ENCODE results near the gene RWDD4.
A peak's percentile ranks its signal among the peaks of the same experiment; 100 is the strongest.

The RWDD4 gene

DNA sequence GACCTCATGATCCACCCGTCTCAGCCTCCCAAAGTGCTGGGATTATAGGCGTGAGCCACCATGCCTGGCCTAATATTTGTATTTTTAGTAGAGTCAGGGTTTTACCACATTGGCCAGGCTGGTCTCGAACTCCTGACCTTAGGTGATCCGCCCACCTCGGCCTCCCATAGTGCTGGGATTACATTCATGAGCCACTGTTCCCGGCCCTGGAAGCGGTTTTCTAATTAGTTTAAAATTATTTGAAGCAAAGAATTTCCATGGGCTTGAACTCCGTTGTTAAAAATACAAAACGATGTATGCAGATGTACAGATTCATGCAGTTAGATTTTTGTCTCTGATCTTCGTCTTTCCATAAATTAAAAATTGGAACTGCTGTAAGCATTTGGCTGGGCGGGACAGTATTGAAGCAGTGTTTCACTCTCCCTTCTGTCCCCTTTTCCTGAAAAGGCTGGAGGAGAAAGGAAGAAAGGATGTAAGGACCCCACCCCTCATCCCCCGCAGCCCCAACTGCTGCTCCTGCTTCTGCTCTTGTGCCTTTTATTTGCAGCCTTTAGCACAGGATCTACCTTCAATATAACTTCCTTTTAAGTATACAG, 12.1 kb upstream of the RWDD4 start:
- no peak overlapping the region for H3K4me3 ChIP-seq (ENCODE audit: low read length)
- no peaks in the 10 kb centered on the region for H3K9me3 ChIP-seq (ENCODE audit: insufficient read depth, low read depth, low read length)
- no peaks in the 10 kb centered on the region for H3K27me3 ChIP-seq (ENCODE audit: insufficient read depth, low read length)
- no peak overlapping the region for H3K27ac ChIP-seq (ENCODE audit: low read depth, low read length)
- H3K36me3 ChIP-seq (ENCODE audit: insufficient read depth, low read length): peaks cover 76% of the 10 kb centered on the region
- H3K4me1 ChIP-seq (ENCODE audit: insufficient read depth, low read length): no peaks in the 10 kb centered on the region
- 94% methylated on average over 12 of the region's 12 CpGs for WGBS
- H3K9ac ChIP-seq (ENCODE audit: low read depth, low read length): no peak overlapping the region

- Histone ChIP-seq H3K36me3 (ENCODE audit: insufficient read depth, low read length) (peaks cover 78% of the 10 kb centered on the region), H3K4me3 (ENCODE audit: low read length) (no peak overlapping the region), H3K9me3 (ENCODE audit: insufficient read depth, low read depth, low read length) (no peaks in the 10 kb centered on the region), H3K27ac (ENCODE audit: low read depth, low read length) (no peak overlapping the region), H3K4me1 (ENCODE audit: insufficient read depth, low read length) (no peaks in the 10 kb centered on the region), H3K27me3 (ENCODE audit: insufficient read depth, low read length) (no peaks in the 10 kb centered on the region), H3K9ac (ENCODE audit: low read depth, low read length) (no peak overlapping the region)
- 89% methylated on average over 3 of the region's 3 CpGs for WGBS
Measured at GRCh38 chr4:183670251-183670650, 11.3 kb upstream of the RWDD4 start.

GRCh38 chr4:183666088-183666487, 7.1 kb upstream of the RWDD4 start:
- H3K36me3 ChIP-seq (ENCODE audit: insufficient read depth, low read length): peaks cover 67% of the 10 kb centered on the region
- H3K4me3 ChIP-seq (ENCODE audit: low read length): no peak overlapping the region
- no peaks in the 10 kb centered on the region for H3K9me3 ChIP-seq (ENCODE audit: insufficient read depth, low read depth, low read length)
- H3K4me1 ChIP-seq (ENCODE audit: insufficient read depth, low read length): no peaks in the 10 kb centered on the region
- H3K27ac ChIP-seq (ENCODE audit: low read depth, low read length): no peak overlapping the region
- 85% methylated on average over 1 of the region's 1 CpG for WGBS
- H3K9ac ChIP-seq (ENCODE audit: low read depth, low read length): 0 out of 2 replicates have a peak overlapping the region, but pooled peaks have one; percentile 14
- H3K27me3 ChIP-seq (ENCODE audit: insufficient read depth, low read length): no peaks in the 10 kb centered on the region

DNA sequence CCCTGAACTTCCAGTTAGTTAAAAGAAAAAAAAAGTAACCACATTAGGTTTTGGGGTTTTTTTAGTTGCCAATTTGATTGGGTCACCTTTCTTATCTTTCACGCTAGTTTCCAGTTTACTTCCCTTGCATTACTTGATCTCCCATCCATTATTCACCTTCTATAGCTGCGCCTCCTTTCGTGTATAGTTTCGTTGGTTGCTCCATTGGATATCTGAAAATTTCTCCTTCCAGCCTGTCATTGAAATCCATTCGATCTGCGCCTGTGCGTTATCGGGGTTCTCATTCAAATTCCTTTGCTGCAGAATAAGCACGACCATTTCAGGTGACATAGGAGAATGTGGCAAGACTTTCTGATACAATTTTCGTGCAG, 872 bp upstream of the RWDD4 start:
- peaks cover 16% of the 10 kb centered on the region for H3K36me3 ChIP-seq (ENCODE audit: insufficient read depth, low read length)
- H3K27ac ChIP-seq (ENCODE audit: low read depth, low read length): no peak overlapping the region
- H3K4me1 ChIP-seq (ENCODE audit: insufficient read depth, low read length): peaks cover 13% of the 10 kb centered on the region; the same call in 1 of the 2 replicates
- peak overlapping the region; percentile 90 for H3K4me3 ChIP-seq (ENCODE audit: low read length)
- no peaks in the 10 kb centered on the region for H3K27me3 ChIP-seq (ENCODE audit: insufficient read depth, low read length)
- WGBS: 22% methylated on average over 10 of the region's 10 CpGs
- H3K9me3 ChIP-seq (ENCODE audit: insufficient read depth, low read depth, low read length): no peaks in the 10 kb centered on the region
- H3K9ac ChIP-seq (ENCODE audit: low read depth, low read length): peak overlapping the region; percentile 84

DNA sequence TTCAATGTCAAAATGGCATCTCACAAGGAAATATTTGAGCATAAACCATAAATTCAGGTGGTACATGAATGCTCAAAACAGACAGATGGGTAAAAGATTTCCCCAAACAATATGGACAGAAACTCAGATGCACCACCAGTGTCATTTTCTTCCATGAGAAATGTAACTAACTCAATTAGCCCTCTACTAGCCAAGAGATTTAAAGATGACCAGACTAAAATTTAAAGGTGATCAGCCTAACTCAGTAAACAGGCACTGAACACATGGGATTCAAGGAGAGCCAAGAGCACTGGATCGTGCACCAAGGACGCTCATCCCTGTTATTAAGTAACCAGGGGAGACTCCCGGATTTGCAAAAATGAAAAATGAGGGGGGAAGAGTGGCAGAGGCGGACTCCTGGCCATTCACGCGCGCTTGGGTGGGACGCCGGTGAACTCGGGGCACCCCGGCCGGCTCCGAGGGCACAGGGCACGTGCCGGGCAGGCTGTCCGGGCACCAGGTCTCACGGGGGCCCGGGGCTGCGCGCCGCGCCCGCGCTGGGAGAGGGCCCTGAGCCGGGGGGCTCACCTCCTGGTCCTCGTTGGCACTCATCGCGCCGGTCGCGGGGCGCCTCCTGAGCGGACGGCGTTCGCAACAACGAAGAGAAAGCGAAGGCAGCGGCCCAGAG, 490 bp downstream of the RWDD4 start:
- 3% methylated on average over 25 of the region's 39 CpGs for WGBS
- H3K27ac ChIP-seq (ENCODE audit: low read depth, low read length): peak overlapping the region; percentile 17; the same call in 1 of the 2 replicates

DNA sequence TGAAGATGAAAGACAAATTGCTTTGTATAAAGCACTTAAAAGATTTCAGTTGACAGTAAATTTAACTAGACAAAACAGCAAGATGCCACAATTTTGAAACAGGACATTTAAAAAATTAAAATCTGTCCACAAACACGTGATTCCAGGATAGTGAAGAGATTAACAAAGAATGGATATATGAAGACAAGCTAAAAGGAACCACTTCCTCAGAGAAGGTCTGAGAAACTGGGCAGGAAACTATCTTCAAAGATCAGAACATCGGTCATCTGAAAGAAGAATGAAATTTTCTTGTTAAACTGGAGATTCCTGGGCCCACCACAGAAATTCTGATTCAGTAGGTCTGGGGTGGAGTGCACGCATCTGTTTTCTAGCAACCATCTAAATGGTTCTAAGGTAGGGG, 1.4 kb downstream of the RWDD4 start:
- Histone ChIP-seq H3K4me1 (ENCODE audit: insufficient read depth, low read length) (peaks cover 13% of the 10 kb centered on the region; the same call in 1 of the 2 replicates), H3K36me3 (ENCODE audit: insufficient read depth, low read length) (peaks cover 21% of the 10 kb centered on the region), H3K9ac (ENCODE audit: low read depth, low read length) (peak overlapping the region; percentile 84; the same call in 1 of the 2 replicates), H3K9me3 (ENCODE audit: insufficient read depth, low read depth, low read length) (no peaks in the 10 kb centered on the region), H3K4me3 (ENCODE audit: low read length) (peak overlapping the region; percentile 90), H3K27ac (ENCODE audit: low read depth, low read length) (no peak overlapping the region), H3K27me3 (ENCODE audit: insufficient read depth, low read length) (no peaks in the 10 kb centered on the region)
- WGBS: 96% methylated on average over 3 of the region's 3 CpGs

More for the DNA sequence above, 490 bp downstream of the RWDD4 start:
- Histone ChIP-seq H3K4me1 (ENCODE audit: insufficient read depth, low read length) (peaks cover 13% of the 10 kb centered on the region; the same call in 1 of the 2 replicates), H3K36me3 (ENCODE audit: insufficient read depth, low read length) (peaks cover 13% of the 10 kb centered on the region), H3K27me3 (ENCODE audit: insufficient read depth, low read length) (no peaks in the 10 kb centered on the region), H3K9ac (ENCODE audit: low read depth, low read length) (peak overlapping the region; percentile 84), H3K9me3 (ENCODE audit: insufficient read depth, low read depth, low read length) (no peaks in the 10 kb centered on the region), H3K4me3 (ENCODE audit: low read length) (peak overlapping the region; percentile 90)

DNA sequence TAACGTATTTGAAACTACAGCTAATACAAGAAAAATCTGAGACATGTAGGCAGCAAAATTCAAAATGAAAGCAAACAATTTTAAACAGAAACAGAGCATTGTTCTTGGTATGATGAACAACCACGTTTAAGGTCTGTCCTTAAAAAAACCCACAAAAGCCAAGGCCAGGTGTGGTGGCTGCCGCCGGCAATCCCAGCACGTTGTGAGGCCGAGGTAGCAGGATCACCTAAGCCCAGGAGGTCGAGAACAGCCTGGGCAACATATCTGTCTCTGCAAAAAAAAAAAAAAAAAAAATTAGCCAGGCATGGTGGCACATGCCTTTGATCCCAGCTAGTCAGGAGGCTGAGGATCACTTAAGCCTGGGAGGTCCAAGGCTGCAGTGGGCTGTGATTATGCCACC, 13.7 kb downstream of the RWDD4 start:
- Histone ChIP-seq H3K27me3 (ENCODE audit: insufficient read depth, low read length) (no peaks in the 10 kb centered on the region), H3K27ac (ENCODE audit: low read depth, low read length) (no peak overlapping the region)

DNA sequence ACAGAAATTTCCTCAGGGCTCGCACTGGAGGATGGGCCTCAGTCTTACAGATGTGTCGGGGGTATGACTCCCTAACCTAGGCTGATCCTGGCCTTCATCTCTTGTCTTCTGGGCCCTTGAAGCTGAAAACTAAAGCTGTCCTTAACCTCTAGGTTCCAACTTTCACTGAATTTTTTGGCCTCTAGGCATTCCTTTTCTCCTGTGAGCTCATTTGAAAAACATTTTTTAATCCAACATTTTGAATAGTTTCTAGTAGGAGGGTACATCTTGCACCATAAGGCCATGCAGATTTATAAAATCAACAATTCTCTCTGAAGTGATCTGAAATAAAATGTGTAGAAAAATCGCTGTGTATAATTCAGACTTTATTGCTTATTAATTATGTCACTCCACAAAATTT, 19.7 kb downstream of the RWDD4 start:
- Histone ChIP-seq H3K27ac (ENCODE audit: low read depth, low read length) (no peak overlapping the region), H3K4me1 (ENCODE audit: insufficient read depth, low read length) (peaks cover 32% of the 10 kb centered on the region), H3K36me3 (ENCODE audit: insufficient read depth, low read length) (peaks cover 14% of the 10 kb centered on the region), H3K27me3 (ENCODE audit: insufficient read depth, low read length) (no peaks in the 10 kb centered on the region), H3K9ac (ENCODE audit: low read depth, low read length) (no peak overlapping the region), H3K4me3 (ENCODE audit: low read length) (no peak overlapping the region), H3K9me3 (ENCODE audit: insufficient read depth, low read depth, low read length) (no peaks in the 10 kb centered on the region)
- 97% methylated on average over 2 of the region's 3 CpGs for WGBS

More for the DNA sequence above, 13.7 kb downstream of the RWDD4 start:
- H3K9ac ChIP-seq (ENCODE audit: low read depth, low read length): no peak overlapping the region
- 96% methylated on average over 7 of the region's 7 CpGs for WGBS
- peaks cover 68% of the 10 kb centered on the region for H3K36me3 ChIP-seq (ENCODE audit: insufficient read depth, low read length)
- H3K4me1 ChIP-seq (ENCODE audit: insufficient read depth, low read length): no peaks in the 10 kb centered on the region
- H3K9me3 ChIP-seq (ENCODE audit: insufficient read depth, low read depth, low read length): no peaks in the 10 kb centered on the region
- H3K4me3 ChIP-seq (ENCODE audit: low read length): no peak overlapping the region

- H3K4me3 ChIP-seq (ENCODE audit: low read length): no peak overlapping the region
- no peaks in the 10 kb centered on the region for H3K9me3 ChIP-seq (ENCODE audit: insufficient read depth, low read depth, low read length)
- H3K36me3 ChIP-seq (ENCODE audit: insufficient read depth, low read length): peaks cover 8% of the 10 kb centered on the region; the same call in 1 of the 2 replicates
- 94% methylated on average over 5 of the region's 5 CpGs for WGBS
- H3K9ac ChIP-seq (ENCODE audit: low read depth, low read length): no peak overlapping the region
- H3K4me1 ChIP-seq (ENCODE audit: insufficient read depth, low read length): peaks cover 39% of the 10 kb centered on the region
- H3K27ac ChIP-seq (ENCODE audit: low read depth, low read length): no peak overlapping the region
- no peaks in the 10 kb centered on the region for H3K27me3 ChIP-seq (ENCODE audit: insufficient read depth, low read length)
Measured at GRCh38 chr4:183638436-183638835, 20.5 kb downstream of the RWDD4 start.

- Histone ChIP-seq H3K27ac (ENCODE audit: low read depth, low read length) (no peak overlapping the region), H3K9me3 (ENCODE audit: insufficient read depth, low read depth, low read length) (no peaks in the 10 kb centered on the region), H3K4me1 (ENCODE audit: insufficient read depth, low read length) (peaks cover 39% of the 10 kb centered on the region), H3K4me3 (ENCODE audit: low read length) (no peak overlapping the region), H3K9ac (ENCODE audit: low read depth, low read length) (no peak overlapping the region), H3K27me3 (ENCODE audit: insufficient read depth, low read length) (no peaks in the 10 kb centered on the region), H3K36me3 (ENCODE audit: insufficient read depth, low read length) (peaks cover 6% of the 10 kb centered on the region; the same call in 1 of the 2 replicates)
- WGBS: 72% methylated on average over 3 of the region's 3 CpGs
Measured at GRCh38 chr4:183637461-183637860, 21.5 kb downstream of the RWDD4 start.

DNA sequence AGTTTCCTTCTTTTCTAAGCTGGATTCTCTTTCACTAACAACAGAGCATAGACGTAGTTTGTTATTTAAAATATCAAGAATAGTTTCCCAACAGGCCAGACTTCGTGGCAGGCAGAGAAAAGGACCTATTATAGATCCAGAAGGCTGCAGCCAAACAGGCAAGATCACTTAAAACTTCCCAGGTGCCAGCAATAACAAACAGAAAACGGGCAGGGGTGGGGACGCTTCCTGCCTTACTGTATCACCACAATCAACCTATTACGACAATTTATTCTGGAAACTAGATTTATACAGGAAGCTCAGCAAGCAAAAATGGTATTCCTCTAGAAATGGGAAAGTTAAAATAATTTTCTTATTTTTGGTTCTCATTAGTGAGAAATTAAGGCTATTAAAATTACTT, 22.1 kb downstream of the RWDD4 start:
- Histone ChIP-seq H3K4me3 (ENCODE audit: low read length) (no peak overlapping the region), H3K9ac (ENCODE audit: low read depth, low read length) (0 out of 2 replicates have a peak overlapping the region, but pooled peaks have one; percentile 27), H3K4me1 (ENCODE audit: insufficient read depth, low read length) (peaks cover 39% of the 10 kb centered on the region), H3K27ac (ENCODE audit: low read depth, low read length) (peak overlapping the region; percentile 20; the same call in 1 of the 2 replicates), H3K36me3 (ENCODE audit: insufficient read depth, low read length) (peaks cover 6% of the 10 kb centered on the region; the same call in 1 of the 2 replicates), H3K9me3 (ENCODE audit: insufficient read depth, low read depth, low read length) (no peaks in the 10 kb centered on the region), H3K27me3 (ENCODE audit: insufficient read depth, low read length) (no peaks in the 10 kb centered on the region)
- 49% methylated on average over 4 of the region's 5 CpGs for WGBS

Measured in HUES64 (cell line).